Measurements from ENCODE around the gene ZNF770.

DNA sequence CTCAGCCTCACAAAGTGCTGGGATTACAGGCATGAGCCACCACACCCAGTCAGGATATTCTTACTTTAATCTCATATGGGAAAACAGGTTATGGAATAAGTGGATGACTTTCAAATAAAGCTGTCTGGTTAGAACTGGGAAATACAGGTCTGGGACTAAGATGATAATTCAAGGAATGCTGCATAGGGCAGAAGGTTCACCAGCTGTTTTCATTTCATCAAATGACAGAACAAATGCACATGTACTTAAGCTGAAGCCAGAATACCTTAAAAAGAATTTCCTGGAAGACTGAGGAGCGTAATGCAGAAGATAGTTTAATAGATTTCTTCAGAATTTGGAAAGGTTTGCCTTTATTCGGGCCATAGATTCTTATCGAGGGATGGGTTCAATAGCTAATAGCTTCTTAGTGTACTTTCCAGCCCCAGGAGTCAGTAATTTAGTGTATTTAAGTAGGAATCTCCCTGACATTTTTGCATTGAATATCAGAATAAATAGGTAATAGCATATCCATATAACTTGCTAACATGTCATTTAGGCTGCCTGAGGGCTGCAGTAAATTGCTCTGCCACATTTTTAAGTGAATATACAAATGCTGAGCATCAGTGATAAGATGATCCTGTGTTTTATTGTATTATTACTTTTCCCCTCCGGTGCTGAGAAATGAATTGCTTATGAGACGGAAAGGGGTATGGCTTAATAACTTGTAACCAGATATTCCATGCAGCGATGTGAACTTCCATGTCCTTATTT, 40.3 kb upstream of the ZNF770 start:
- TF ChIP-seq LARP7 (IDR thresholded peaks at IDR 0.05) (no peak), MYNN (IDR thresholded peaks at IDR 0.05) (no peak), MYNN (CRISPR knock-in tag; IDR thresholded peaks at IDR 0.05) (no peak), CREM (IDR thresholded peaks at IDR 0.05; ENCODE audit: low read depth) (no peak), SRSF7 (optimal IDR thresholded peaks at IDR 0.05; ENCODE audit: low read depth, low read length) (no peak), KDM2B (CRISPR knock-in tag; IDR thresholded peaks at IDR 0.05) (no peak), SIN3A (IDR thresholded peaks at IDR 0.05; ENCODE audit: borderline replicate concordance in 2 of 2, control insufficient read depth in 1 of 2, low read depth in 2 of 2, low read length in 2 of 2) (no peak), EZH2 (IDR thresholded peaks at IDR 0.05; ENCODE audit: borderline replicate concordance, low read depth, low read length) (no peak), ELF4 (CRISPR knock-in tag; IDR thresholded peaks at IDR 0.05) (no peak), RFX7 (CRISPR knock-in tag; IDR thresholded peaks at IDR 0.05) (no peak), BCL6 (CRISPR knock-in tag; IDR thresholded peaks at IDR 0.05) (no peak)
- TF ChIP-seq, protein P1, sequence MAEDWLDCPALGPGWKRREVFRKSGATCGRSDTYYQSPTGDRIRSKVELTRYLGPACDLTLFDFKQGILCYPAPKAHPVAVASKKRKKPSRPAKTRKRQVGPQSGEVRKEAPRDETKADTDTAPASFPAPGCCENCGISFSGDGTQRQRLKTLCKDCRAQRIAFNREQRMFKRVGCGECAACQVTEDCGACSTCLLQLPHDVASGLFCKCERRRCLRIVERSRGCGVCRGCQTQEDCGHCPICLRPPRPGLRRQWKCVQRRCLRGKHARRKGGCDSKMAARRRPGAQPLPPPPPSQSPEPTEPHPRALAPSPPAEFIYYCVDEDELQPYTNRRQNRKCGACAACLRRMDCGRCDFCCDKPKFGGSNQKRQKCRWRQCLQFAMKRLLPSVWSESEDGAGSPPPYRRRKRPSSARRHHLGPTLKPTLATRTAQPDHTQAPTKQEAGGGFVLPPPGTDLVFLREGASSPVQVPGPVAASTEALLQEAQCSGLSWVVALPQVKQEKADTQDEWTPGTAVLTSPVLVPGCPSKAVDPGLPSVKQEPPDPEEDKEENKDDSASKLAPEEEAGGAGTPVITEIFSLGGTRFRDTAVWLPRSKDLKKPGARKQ (CRISPR knock-in tag; IDR thresholded peaks at IDR 0.05): no peak
- TF ChIP-seq, protein P2, sequence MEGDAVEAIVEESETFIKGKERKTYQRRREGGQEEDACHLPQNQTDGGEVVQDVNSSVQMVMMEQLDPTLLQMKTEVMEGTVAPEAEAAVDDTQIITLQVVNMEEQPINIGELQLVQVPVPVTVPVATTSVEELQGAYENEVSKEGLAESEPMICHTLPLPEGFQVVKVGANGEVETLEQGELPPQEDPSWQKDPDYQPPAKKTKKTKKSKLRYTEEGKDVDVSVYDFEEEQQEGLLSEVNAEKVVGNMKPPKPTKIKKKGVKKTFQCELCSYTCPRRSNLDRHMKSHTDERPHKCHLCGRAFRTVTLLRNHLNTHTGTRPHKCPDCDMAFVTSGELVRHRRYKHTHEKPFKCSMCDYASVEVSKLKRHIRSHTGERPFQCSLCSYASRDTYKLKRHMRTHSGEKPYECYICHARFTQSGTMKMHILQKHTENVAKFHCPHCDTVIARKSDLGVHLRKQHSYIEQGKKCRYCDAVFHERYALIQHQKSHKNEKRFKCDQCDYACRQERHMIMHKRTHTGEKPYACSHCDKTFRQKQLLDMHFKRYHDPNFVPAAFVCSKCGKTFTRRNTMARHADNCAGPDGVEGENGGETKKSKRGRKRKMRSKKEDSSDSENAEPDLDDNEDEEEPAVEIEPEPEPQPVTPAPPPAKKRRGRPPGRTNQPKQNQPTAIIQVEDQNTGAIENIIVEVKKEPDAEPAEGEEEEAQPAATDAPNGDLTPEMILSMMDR (IDR thresholded peaks at IDR 0.05 in 2 of 3, conservative IDR thresholded peaks at IDR 0.05 in 1 of 3; ENCODE audit: insufficient read depth in 2 of 3, low read depth in 1 of 3, low read length in 3 of 3): no peak
- TF ChIP-seq, protein P3, sequence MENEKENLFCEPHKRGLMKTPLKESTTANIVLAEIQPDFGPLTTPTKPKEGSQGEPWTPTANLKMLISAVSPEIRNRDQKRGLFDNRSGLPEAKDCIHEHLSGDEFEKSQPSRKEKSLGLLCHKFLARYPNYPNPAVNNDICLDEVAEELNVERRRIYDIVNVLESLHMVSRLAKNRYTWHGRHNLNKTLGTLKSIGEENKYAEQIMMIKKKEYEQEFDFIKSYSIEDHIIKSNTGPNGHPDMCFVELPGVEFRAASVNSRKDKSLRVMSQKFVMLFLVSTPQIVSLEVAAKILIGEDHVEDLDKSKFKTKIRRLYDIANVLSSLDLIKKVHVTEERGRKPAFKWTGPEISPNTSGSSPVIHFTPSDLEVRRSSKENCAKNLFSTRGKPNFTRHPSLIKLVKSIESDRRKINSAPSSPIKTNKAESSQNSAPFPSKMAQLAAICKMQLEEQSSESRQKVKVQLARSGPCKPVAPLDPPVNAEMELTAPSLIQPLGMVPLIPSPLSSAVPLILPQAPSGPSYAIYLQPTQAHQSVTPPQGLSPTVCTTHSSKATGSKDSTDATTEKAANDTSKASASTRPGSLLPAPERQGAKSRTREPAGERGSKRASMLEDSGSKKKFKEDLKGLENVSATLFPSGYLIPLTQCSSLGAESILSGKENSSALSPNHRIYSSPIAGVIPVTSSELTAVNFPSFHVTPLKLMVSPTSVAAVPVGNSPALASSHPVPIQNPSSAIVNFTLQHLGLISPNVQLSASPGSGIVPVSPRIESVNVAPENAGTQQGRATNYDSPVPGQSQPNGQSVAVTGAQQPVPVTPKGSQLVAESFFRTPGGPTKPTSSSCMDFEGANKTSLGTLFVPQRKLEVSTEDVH (IDR thresholded peaks at IDR 0.05; ENCODE audit: low read depth, partially characterized antibody): no peak

Data from K562 (cell line).